Mammary epithelial cell (primary cell): Measurements from ENCODE around the gene ZNF311.

Source experiments
- EZH2 ChIP-seq: IDR thresholded peaks from 2 replicates; pipeline ENCODE4 v1.6.1; 2012; ENCODE audit warnings: low read length, inconsistent platforms, borderline replicate concordance
- TF ChIP-seq, protein P1 (sequence below), 2 donors: IDR thresholded peaks in 1 of 2; conservative IDR thresholded peaks in 1 of 2; 2 replicates each; pipeline ENCODE4 v1.5.1; 2011 to 2012; ENCODE audit warnings: inconsistent platforms in 2 of 2, low read length in 2 of 2, mild to moderate bottlenecking in 2 of 2, control low read depth in 1 of 2, low read depth in 1 of 2; ENCODE audit not compliant: insufficient read depth in 1 of 2; ENCODE audit errors: extremely low read depth in 1 of 2

DNA sequence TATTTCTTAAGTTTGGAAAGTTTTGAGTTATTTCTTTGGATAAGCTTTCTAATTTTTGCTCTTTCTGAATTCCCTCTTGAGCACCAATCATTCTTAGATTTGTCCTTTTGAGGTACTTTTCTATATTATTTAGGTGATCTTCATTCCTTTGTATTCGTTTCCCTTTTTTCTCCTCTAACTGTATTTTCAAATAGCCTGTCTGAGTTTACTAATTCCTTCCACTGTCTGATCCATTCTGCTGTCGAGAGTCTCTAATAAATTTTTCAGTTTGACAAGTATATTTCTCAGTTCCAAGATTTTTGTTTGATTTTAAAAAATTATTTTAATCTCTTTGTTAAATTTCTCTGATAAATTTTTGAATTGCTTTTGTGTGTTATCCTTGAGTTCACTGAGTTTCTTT, 16.3 kb upstream of the ZNF311 start:
- TF ChIP-seq, protein P1, sequence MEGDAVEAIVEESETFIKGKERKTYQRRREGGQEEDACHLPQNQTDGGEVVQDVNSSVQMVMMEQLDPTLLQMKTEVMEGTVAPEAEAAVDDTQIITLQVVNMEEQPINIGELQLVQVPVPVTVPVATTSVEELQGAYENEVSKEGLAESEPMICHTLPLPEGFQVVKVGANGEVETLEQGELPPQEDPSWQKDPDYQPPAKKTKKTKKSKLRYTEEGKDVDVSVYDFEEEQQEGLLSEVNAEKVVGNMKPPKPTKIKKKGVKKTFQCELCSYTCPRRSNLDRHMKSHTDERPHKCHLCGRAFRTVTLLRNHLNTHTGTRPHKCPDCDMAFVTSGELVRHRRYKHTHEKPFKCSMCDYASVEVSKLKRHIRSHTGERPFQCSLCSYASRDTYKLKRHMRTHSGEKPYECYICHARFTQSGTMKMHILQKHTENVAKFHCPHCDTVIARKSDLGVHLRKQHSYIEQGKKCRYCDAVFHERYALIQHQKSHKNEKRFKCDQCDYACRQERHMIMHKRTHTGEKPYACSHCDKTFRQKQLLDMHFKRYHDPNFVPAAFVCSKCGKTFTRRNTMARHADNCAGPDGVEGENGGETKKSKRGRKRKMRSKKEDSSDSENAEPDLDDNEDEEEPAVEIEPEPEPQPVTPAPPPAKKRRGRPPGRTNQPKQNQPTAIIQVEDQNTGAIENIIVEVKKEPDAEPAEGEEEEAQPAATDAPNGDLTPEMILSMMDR (conservative IDR thresholded peaks at IDR 0.05 in 1 of 2, IDR thresholded peaks at IDR 0.05 in 1 of 2; ENCODE audit: extremely low read depth in 1 of 2, insufficient read depth in 1 of 2, low read depth in 1 of 2, low read length in 2 of 2), result no peak
- TF ChIP-seq EZH2, result no peak
